ENCODE results near the gene OR4D2. TPM values are rescaled to one million over a fixed set of nuclear protein-coding genes. Genes with fewer than 3 reads are reported as not detected.

The OR4D2 gene
- polyA plus RNA-seq, 12 donors, result not detected

GRCh38 chr17:58207451-58207850 is 40.7 kb downstream of the OR4D2 start:
- no peak for DNase-seq

GRCh38 chr17:58208344-58208743 is 41.6 kb downstream of the OR4D2 start:
- no peak for DNase-seq

GRCh38 chr17:58210922-58211321 is 44.1 kb downstream of the OR4D2 start:
- no peak for DNase-seq

DNA sequence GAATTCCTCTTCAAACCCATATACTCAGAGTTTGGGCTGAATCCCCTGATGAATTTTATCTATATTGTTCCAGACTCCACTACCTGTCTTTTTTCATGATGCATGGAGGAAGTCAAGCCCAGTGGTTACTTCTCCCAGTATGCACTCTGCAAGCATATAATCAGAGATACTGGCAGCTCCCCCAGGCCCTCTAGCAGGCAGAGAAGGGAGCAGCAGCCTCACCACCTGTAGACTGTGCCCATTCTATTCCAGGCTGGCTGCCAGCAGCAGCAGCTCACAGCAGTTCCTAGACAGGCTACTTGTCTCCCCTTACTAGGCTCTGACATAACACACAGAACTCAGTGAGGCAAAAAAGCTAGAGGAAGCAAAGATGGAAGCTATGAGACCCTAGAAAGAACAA is 48.9 kb downstream of the OR4D2 start:
- no peak for DNase-seq

DNA sequence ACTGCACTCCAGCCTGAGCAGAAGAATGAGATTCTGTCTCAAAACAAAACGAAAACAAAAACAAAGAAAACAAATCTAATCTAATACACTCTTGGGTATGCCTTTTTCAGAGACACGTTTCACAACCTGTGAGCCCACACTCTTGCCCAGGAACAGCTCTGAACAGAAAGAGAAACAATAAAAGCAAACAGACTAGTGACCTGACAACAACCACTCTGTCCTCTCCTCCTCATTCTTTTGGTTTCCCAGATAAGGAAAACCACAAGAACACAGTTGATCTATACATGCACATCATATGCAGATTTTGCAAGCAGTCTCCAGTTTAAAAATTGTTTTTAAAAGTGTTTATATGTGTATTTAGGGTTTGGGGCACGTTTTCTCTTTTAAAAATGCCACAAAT is 51.0 kb downstream of the OR4D2 start:
- DNase-seq, result no peak

DNA sequence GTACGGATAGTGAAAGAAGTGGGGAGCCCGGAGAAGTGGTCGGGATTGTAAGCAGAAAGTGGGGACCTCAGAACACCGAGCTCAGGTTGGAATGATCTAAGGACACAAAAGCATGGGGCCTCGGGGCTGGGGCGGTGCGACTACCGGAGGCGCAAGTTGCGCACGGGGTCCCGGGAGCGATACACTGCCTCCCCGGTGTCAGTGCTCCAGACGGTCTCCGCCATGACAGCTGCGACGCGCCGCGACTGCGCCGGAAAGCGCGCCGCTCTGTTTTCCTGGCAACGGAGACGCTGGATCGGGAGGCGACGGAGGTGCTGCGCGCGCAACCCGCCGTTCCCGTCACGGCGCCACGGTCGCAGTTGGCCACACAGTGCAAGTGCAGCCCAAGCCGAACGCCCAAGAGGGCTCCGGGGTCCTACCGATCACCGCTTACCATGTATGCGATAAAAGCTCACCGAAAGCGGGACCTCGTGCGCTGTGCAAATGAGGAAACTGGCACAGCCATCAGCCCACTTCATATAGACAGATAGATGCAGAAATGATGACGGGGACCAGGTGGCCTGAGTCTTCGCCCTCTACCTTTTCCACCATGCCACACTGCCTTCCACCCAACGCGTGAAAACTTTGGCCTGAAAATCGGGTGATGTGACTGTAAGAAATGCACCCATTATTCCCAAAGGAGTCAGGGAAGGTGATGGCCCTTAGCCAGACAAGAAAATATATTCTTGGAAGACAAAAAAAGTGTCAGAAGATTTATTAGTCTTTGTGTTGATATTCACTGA is 52.4 kb downstream of the OR4D2 start, which contains the start of gene MKS1:
TSS of gene MKS1 (minus strand) at position 249 of the 782 bp plus-strand sequence. CDS start at position 224, 25 bp downstream.
- DNase-seq, result peak; percentile 95

- no peak for DNase-seq
Observed at GRCh38 chr17:58219789-58220183, 53.0 kb downstream of the OR4D2 start.

Other genes with a start within 250 kb of the OR4D2 start
- 10 to 100 TPM in 11 of 12 donors, not detected in 1; 39.6 to 81.1 (median 49.1) TPM for gene CUEDC1, start 211.6 kb upstream of the OR4D2 start, polyA plus RNA-seq (ENCODE audit: insufficient read length in 12 of 12)
- gene VEZF1, start 178.7 kb upstream of the OR4D2 start, polyA plus RNA-seq (ENCODE audit: insufficient read length in 12 of 12), result 10 to 100 TPM in 11 of 12 donors, not detected in 1; 41.1 to 77.1 (median 54.7) TPM
- 100 to 1,000 TPM in 11 of 12 donors, not detected in 1; 146 to 244 (median 191) TPM for gene SRSF1, start 159.7 kb upstream of the OR4D2 start, polyA plus RNA-seq (ENCODE audit: insufficient read length in 12 of 12)
- 10 to 100 TPM in 11 of 12 donors, not detected in 1; 35.1 to 56.8 (median 38.9) TPM for gene DYNLL2, start 83.6 kb upstream of the OR4D2 start, polyA plus RNA-seq (ENCODE audit: insufficient read length in 12 of 12)
- gene OR4D1, start 18.6 kb upstream of the OR4D2 start, polyA plus RNA-seq (ENCODE audit: insufficient read length in 12 of 12), result under 1 TPM in 2 of 12 donors, not detected in 10; 0.04 TPM
- 1 to 10 TPM in 1 of 12 donors, under 1 TPM in 9, not detected in 2; 0.14 to 5.7 (median 0.29) TPM for gene EPX, start 25.7 kb downstream of the OR4D2 start, polyA plus RNA-seq (ENCODE audit: insufficient read length in 12 of 12)
- gene MKS1, start 52.3 kb downstream of the OR4D2 start, polyA plus RNA-seq (ENCODE audit: insufficient read length in 12 of 12), result 10 to 100 TPM in 11 of 12 donors, not detected in 1; 11.4 to 25.2 (median 16.4) TPM
- gene LPO, start 71.6 kb downstream of the OR4D2 start, polyA plus RNA-seq (ENCODE audit: insufficient read length in 12 of 12), result under 1 TPM in 4 of 12 donors, not detected in 8; 0.08 to 0.40 (median 0.28) TPM
- gene MPO, start 114.0 kb downstream of the OR4D2 start, polyA plus RNA-seq (ENCODE audit: insufficient read length in 12 of 12), result 10 to 100 TPM in 1 of 12 donors, 1 to 10 TPM in 10, not detected in 1; 2.6 to 49.2 (median 5.8) TPM
- 1 to 10 TPM in 11 of 12 donors, not detected in 1; 2.1 to 6.8 (median 5.1) TPM for gene TSPOAP1, start 161.8 kb downstream of the OR4D2 start, polyA plus RNA-seq (ENCODE audit: insufficient read length in 12 of 12)
- 100 to 1,000 TPM in 1 of 12 donors, 10 to 100 TPM in 10, not detected in 1; 70.2 to 104 (median 87.3) TPM for gene SUPT4H1, start 185.2 kb downstream of the OR4D2 start, polyA plus RNA-seq (ENCODE audit: insufficient read length in 12 of 12)

All from muscle of arm (tissue), 12 donors.